Activated T-cell treated with anti-CD3 and anti-CD28 coated beads for 1 hour (primary cell): ENCODE data around the gene SLC26A1.
A peak's percentile ranks its signal among the peaks of the same experiment; 100 is the strongest.

ENCODE experiments used
- DNase-seq: peaks from one replicate; pipeline ENCODE4 v3.0.0-alpha.2; 2020; ENCODE audit warnings: low read depth

The SLC26A1 gene

GRCh38 chr4:998096-998691 lies 5.0 kb upstream of the SLC26A1 start:
- no peak for DNase-seq

- DNase-seq, result no peak
Observed at GRCh38 chr4:997375-998071, 4.3 kb upstream of the SLC26A1 start.

DNA sequence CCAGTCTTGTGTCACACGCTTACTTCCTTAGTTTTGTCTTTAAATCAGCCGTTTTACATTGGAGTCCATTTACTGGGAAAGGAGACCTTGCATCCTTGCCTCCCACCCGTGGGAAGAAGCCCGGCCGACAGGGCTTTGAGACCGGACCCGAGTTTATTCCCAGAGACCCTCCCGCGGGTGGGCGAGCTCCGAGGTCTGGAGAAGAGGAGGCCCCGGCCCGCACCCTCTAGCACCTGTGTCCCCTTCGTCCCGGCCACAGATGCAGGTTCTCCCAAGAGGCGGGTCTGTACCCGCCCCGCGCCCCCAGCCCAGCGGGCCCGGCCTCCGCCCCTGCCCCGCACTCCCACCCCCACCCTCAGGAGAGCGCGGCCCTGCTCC lies 3.8 kb upstream of the SLC26A1 start:
- no peak for DNase-seq

DNA sequence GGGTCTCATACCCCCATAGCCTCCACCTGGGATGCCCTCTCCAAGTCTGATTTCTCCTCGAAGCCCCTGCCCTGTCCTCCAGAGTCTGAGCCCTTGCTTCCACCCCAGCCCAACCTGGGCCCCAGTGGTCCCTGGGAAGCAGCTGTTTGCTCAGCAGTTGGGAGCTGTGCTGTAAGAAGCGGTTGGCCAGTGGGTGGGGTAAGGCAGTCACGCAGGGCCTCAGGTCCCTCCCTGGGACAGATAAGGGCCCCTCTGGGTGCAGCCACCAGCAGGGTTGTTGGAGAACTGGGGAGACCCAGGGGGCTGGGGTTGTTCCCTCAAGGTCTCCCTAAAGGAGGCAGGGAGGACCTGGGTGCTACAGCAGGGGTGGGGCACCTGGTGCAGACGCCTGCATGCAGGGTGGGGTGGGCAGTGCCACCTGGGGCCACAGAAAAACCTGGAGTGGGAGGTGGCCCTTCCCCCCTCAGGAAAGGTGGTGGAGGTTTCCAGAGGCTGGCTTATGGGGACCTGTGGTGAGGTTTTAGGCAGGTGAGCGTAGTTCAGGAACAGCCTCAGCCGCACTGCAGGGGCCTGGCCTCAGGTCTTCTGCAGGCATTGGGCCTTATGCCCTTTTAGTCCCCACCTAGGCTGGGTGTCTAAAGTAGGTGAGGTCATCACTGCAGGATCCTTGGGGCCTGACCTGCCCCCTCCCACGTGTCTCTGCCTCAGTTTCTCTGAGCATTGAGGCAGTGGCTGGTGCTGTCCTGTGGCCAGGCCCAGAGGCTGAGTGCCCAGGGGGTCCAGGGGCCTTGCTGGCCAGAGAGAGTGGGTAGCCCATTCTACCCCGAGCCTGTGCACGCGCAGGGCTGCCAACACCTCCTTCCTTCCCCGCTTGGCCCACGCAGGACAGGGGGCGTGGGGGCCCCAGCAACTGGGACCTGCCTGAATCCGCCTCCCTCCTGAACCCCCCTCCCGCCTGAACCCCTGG lies 3.1 kb upstream of the SLC26A1 start:
- no peak for DNase-seq

- DNase-seq, result no peak
Observed at GRCh38 chr4:995311-996026, 2.3 kb upstream of the SLC26A1 start.

- DNase-seq, result no peak
Observed at GRCh38 chr4:992297-993110, 700 bp downstream of the SLC26A1 start.

GRCh38 chr4:991451-992296 lies 1.5 kb downstream of the SLC26A1 start:
- no peak for DNase-seq

DNA sequence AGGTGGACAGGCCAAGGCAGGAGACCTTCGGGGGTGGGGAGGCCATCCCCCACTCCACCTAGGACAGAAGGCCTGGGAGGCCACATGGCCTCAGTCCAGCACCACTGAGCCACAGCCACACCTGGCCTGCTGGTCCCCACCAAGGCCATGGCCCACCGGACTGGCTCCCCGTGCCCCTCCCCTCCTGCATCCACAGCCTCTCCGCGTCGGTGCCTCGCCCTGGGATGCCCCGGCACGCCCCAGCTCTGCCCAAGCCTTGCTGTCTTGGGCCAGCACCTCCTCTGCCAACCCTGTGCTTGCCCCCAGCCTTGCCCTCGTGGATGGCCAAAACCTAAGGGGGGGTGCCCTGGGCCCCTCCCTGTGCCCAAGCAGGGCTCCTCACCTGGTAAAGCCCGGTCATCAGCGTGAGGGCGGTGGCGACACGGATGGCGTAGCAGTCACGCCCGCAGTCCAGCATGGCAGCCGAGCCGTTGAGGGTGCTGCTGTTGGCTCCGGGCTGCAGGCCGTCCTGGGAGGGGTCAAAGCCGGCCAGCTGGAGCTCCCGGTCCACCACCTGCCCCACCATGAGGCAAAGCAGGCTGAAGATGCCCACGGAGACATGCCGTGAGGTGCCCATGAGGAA lies 2.3 kb downstream of the SLC26A1 start:
- DNase-seq, result no peak

DNA sequence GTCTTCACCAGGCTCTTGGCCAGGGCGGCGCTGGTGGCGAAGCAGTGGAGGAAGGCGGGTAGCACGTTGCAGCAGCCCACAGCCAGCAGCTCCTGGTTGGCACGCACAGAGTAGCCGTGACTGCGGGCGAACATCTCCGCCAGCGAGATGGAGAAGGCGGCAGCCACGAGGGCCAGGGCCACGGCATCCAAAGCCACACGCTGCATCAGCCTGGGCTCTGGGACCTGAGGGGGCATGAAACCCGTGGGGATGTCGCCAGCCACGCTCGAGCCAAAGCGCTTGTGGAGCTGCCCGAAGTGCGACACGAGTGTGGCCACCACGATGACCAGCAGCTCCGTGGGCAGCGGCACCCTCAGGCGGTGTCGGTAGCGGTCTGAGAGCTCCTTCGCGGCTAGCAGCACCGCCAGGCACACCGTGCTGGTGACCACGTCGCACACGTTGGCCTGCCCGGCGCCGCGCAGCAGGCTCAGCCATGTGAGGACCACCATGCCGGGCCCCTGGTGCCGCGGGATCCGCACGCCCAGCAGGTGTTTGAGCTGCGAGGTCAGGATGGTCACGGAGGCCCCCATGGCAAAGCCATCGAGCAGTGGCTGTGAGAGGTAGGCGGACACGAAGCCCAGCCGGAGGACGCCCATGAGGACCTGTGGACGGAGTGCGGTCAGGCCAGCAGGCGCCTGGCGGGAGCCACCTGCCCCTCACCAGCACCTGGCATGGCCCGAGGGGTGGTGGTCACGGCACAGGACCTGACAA lies 3.3 kb downstream of the SLC26A1 start:
- DNase-seq, result no peak

DNA sequence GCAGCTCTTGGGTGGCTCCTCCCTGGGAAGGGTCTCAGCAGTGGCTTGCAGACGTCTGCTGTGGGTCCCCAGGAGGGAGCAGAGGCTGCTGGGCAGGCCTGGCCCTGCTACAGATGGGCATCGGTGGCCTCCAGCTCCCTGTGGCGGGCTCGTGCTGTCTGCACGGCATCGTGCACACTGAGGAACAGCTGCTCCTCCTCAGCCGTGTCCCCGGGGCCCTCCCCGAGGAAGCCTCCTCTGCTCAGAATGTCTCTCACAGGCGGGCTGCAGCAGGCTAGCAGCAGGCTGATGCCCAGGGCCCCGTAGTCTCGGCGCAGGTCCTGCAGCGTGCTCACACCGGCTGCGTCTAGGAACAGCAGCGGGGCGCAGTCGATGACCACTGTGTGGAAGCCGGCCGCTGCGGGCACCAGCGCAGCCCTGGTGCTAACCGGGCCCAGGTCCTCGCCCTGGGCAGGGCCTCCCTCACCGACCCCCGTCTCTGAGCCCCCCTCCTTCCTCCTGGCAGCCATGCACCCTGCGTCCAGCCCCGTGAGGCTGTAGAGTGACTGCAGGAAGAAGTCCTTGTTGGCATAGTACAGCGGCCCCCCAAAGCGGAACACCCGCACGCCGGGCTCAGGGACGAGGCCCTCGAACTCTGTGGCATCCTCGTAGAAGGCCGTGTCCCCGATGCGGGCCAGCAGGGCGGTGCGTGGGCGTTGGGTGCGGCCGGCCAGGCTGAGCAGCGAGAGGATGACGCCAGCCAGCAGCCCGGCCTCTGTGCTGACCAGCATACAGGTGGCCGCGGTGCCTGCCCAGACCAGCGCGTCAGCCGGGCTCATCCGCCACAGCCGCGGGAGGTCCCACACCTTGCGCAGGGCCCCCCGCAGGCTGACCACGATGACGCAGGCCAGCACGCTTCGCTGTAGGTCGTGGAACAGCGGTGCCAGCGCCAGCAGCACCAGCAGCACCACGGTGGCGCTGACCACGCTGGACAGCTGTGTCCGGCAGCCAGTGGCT lies 4.2 kb downstream of the SLC26A1 start:
- DNase-seq, result no peak

- DNase-seq, result no peak
Observed at GRCh38 chr4:987624-988513, 5.3 kb downstream of the SLC26A1 start.

- peak; percentile 81 for DNase-seq
Observed at GRCh38 chr4:986879-987623, 6.2 kb downstream of the SLC26A1 start, which contains the start of gene IDUA. IDUA (plus strand) TSS chr4:987044; CDS start chr4:987085, 41 bp downstream.

- DNase-seq, result no peak
Observed at GRCh38 chr4:986428-986878, 6.8 kb downstream of the SLC26A1 start.

- DNase-seq, result peak; percentile 63
Observed at GRCh38 chr4:985123-985830, 7.9 kb downstream of the SLC26A1 start.

DNA sequence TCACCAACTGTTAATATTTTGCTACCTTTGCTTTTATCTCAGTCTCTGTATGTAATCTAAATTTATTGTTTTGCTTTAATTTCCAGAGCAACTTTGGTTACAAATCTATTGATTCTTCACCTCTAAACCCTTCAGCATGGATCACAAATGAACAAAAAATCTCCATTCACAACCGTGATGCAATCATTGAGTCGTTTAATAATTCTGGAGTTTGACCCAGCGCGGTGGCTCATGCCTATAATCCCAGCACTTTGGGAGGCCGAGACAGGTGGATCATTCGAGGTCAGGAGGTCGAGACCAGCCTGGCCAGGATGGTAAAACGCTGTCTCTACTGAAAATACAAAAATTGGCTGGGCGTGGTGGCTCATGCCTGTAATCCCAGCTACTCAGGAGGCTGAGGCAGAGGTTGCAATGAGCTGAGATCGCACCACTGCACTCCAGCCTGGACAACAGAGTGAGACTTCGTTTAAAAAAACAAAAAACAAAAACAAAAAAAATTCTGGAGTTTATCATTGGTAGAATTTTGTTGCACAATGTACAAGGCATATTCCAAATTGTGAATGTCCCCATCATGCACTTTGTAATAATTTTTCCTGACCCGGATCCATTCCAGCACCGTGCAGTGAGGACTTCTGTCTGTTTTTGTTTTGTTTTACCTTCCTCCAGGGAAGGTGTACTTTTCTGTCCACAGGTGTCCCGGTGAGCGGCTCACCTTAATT lies 8.7 kb downstream of the SLC26A1 start:
- DNase-seq, result no peak
